NCI-H2171 treated with DMSO at 0.1 percent for 48 hours (cell line): ENCODE measurements around the gene EMC9.

Experiments used
- DNase-seq: peaks from one replicate; lab custom pipeline; 2025; lab: John Stamatoyannopoulos, UW

The EMC9 gene, protein sequence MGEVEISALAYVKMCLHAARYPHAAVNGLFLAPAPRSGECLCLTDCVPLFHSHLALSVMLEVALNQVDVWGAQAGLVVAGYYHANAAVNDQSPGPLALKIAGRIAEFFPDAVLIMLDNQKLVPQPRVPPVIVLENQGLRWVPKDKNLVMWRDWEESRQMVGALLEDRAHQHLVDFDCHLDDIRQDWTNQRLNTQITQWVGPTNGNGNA

GRCh38 chr14:24141097-24141880 lies at the start of gene EMC9:
TSS of gene EMC9 (minus strand) at chr14:24141591. CDS start at chr14:24141304, 287 bp downstream.
- peak; percentile 100 for DNase-seq

GRCh38 chr14:24190416-24190815 lies 49.0 kb upstream of the EMC9 start:
- no peak for DNase-seq

DNA sequence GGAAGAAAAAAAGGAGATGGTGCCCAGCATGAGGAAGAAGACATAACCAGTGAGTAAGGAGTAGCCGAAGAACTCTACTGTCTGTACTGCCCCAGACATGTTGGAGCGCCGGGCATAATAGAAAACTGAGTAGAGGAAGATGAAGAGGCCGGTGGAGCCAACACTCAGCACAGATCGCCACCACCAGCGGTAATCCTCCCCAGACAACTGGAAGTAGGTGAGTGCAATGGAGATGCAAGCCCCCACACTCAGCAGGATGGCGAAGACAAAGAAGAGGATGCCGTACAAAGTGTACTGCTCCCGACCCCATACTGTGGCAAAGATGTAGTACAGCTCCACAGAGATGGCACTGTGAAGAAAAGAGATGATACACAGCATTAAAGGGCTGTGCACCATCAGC lies 48.1 kb upstream of the EMC9 start:
- DNase-seq = no peak

DNA sequence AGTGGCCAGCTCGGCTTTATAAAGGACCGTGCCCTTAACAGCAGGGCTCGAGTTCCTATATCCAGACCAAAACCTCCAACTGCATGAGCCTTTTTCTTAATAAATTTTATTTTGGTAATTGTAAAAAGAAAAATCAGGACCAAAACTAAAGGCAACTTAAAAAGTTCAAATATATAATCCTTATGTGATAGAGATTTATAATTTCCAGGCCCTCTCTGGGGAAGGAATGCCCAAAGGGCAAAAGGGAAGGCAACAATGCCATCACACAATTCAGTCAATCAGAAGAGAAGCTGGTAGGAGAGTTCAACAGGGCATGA lies 47.6 kb upstream of the EMC9 start:
- no peak for DNase-seq

DNA sequence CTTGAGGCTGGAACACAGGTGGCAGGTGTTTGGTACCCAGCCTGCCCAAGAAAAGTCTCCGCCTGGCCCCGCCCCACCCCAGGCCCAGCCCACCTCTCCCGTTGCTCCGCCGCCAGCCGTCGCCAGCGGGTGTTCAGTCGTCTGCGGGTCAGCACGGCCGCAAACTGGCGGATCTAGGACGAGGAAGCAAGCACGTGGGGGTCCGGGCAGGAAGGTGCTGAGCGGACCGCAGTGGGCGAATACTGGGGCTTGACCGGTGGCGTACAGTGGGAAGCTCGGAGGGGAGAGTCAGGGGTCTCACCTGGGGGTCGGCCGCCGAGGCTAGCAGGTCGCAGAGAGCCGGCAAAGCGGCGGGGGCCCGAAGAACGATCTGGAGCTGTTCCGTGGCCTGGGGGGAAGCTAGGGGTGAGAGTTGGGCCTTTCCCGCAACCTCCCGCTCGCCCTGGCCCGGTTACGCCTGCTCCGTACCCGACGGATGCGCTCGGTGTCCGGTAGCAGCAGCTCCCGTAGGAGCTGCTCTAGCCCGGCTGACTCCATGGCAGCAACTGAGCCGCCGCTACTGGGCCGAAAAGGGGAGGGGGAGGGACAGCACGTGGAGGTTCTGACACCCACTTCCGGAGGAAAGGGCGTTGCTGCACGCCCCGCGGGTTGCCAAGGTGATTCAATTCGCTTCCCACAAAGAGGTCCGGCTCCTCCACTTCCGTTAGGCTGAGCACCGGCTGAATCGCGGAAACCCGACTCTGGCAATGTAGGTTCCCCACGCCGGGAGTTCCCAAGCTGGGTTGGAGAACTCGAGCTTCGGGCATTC lies 47.1 kb upstream of the EMC9 start, which contains the start of gene IPO4:
IPO4 (minus strand) TSS at position 566 of the 808 bp plus-strand sequence; CDS start at position 537, 29 bp downstream.
- peak; percentile 98 for DNase-seq

- DNase-seq = no peak
Observed at GRCh38 chr14:24187539-24187915, 46.1 kb upstream of the EMC9 start.

DNA sequence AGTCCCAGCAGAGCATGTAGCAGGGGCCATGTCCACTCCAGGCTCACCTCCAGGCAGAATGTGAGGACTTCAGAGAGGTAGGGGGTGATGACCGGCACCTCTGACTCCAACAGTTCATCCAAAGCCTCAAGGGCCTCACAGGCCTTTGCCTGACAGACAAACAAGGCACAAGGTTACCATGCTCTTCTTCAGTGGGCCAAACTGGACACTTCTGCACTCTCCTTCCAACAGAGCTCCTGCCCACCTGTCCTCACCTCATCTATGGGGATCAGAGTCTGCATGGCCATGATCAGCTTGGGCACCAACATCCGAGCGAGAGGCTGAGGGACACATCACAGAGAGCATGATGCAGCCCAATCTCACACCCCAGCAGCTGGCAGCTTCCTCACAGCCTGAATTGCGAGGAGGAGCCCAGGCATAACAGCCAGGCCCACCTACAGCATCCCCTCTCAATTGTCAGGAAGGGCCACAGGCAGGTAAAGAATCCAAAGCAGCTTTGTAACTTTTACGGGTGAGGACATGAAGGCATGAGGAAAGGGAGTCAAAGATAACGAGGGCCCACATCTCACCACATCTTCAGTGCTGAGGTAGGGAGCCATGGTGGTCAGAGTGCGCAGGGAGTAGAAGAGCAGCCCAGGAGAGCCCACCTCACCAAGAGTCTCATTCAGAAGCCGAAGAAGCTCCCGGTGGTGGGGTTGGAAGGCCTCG lies 45.6 kb upstream of the EMC9 start:
- no peak for DNase-seq

DNA sequence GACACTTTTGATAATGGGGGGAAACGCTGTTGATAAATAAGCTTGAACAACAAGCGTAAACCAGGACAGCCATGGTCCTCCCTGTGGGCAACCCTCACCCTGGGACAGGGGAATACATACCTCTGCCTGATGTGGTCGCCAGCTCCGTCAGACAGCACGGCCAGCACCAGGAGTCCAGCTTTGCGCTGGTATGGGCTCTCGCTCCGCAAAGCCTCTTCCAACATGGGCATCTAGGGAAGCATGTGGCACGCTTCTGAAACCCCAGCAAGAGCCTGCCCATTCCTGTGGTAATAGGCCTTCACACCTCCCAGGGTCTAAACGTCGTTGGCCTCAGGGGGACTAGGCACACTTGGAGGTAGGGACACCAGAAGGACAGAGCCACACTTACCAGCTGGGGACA lies 44.4 kb upstream of the EMC9 start:
- DNase-seq = no peak

GRCh38 chr14:24185026-24185425 lies 43.6 kb upstream of the EMC9 start:
- DNase-seq = no peak

- no peak for DNase-seq
Observed at GRCh38 chr14:24184104-24184970, 42.9 kb upstream of the EMC9 start.

GRCh38 chr14:24183014-24183481 lies 41.7 kb upstream of the EMC9 start:
- no peak for DNase-seq

GRCh38 chr14:24182110-24182882 lies 40.9 kb upstream of the EMC9 start:
- no peak for DNase-seq

DNA sequence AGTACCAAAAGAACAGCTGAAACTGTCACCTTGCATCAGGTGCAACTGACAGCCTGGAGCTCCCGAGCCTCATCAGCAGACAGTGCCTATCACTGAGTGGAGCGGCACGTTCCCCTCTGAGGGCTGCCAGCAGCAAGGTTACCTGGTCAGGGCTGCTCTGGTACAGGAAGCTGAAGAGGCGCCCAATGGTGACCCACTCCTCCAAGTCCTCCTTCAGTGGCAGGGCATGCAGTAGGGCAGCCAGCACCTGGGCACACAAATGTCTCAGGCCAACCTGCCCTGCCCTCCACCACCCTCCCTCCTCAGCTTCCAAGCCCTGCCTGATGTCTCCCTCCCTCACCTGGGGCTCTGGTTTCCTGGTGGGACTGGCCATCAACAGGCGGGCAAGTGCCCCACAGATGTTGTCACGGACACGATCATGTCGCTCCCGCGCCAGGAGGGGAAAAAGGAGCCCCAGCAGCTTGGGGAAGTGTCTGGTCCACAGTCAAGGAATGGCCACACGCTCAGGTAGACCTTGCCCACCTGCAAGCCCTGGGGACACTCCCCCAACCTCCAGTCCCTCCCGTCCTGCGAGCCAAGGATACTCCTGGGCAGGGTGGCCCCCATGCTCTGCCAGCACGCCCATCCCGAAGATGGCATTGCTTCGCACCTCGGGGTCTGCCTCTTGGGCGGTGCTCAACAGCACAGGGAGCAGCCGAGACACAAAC lies 40.1 kb upstream of the EMC9 start:
- no peak for DNase-seq

GRCh38 chr14:24179961-24180796 lies 38.8 kb upstream of the EMC9 start:
- DNase-seq = no peak

DNA sequence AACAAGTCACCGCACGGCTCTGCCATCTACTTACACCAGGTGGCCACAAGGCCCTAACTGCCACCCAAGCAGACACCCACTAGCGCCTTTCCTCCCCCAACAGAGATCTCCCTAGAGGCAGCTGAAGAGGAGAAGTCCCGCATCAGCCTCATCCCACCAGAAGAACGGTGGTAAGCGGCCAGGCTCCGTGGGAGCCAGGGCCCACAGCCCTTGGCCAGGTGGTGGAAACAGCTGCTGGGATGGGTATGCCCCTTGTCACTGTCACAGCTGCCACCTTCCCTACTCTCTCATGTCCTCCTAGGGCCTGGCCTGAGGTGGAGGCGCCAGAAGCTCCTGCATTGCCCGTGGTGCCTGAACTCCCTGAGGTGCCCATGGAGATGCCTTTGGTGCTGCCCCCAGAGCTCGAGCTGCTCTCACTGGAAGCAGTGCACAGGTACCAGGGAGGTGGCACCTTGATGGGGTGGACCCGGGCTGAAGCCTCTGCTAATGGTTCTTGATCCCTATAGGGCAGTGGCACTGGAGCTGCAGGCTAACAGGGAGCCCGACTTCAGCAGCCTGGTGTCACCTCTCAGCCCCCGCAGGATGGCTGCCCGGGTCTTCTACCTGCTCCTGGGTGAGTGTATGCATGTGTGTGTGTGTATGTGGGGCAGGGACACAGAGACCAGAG lies 38.0 kb upstream of the EMC9 start:
- DNase-seq = no peak

DNA sequence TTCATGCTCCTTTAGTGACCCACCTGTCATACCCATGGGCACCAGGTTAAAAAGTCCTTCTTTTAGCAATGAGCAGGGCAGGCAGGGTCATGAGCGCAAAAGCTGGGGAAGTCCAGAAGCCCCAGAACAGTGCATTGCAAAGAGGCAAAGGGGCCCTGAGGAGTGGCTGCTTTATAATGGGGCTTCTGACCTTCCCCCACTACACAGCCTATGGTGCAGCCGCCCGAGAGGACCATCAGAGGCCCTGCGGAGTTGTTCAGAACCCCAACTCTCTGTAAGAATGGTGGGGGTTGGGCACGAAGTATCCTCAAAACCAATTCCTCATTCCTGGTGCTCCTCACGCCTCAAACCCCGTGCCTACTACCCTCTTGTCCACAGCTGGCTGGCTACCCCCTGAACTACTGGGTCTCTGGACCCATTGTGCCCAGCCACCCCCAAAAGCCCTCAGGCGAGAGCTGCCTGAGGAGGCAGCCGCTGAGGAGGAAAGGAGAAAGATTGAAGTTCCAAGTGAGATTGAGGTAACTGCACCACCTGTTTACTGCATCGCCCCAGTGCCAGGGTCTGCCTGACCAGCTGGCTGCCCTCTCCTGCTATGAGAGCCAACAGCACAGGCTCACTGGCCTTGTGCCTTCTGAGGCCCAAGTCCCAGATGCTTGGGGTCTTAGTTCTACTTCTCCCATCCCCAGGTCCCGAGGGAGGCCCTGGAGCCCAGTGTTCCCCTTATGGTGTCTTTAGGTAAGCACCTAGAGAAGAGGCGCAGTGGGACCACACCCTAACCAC lies 37.2 kb upstream of the EMC9 start:
- DNase-seq = no peak

- DNase-seq = no peak
Observed at GRCh38 chr14:24177891-24178290, 36.5 kb upstream of the EMC9 start.
